ENCODE results near the gene CYP27C1. TPM values are rescaled to one million over a fixed set of nuclear protein-coding genes. Genes with fewer than 3 reads are reported as not detected.
"Not testable (repeated sequence)": the region's sequence is repeated elsewhere in the genome, so short reads cannot be mapped to it uniquely, and the experiment has no call there.

The CYP27C1 gene
- total RNA-seq (2014; rRNA removed; shearing (Covaris generic); ENCODE audit: low replicate concordance): 2.9 and 3.0 TPM in 2 replicates

- peak; percentile 45 for DNase-seq (ENCODE audit: low read depth)
- in situ Hi-C loops (cut with HindIII; ENCODE audit: low pct_unique_long_range_greater_than_20kb, low sequenced_read_pairs): loop anchor here (10.0 kb wide), 1 partner anchor 75 kb away; the partner anchor contains the start of gene ERCC3
Observed at GRCh38 chr2:127220102-127220767, at the start of gene CYP27C1. Gene CYP27C1 (minus strand): TSS chr2:127220299. CDS start chr2:127220270, 29 bp downstream.

GRCh38 chr2:127261804-127262406, 41.8 kb upstream of the CYP27C1 start:
- in situ Hi-C loops (cut with HindIII; ENCODE audit: low pct_unique_long_range_greater_than_20kb, low sequenced_read_pairs): no loop called here
- DNase-seq (ENCODE audit: low read depth): no peak

- in situ Hi-C loops (cut with HindIII; ENCODE audit: low pct_unique_long_range_greater_than_20kb, low sequenced_read_pairs): no loop called here
Observed at GRCh38 chr2:127259355-127259754, 39.3 kb upstream of the CYP27C1 start.

GRCh38 chr2:127256866-127257265, 36.8 kb upstream of the CYP27C1 start:
- in situ Hi-C loops (cut with HindIII; ENCODE audit: low pct_unique_long_range_greater_than_20kb, low sequenced_read_pairs): no loop called here
- DNase-seq (ENCODE audit: low read depth): no peak

More at GRCh38 chr2:127259355-127259754, 39.3 kb upstream of the CYP27C1 start:
- DNase-seq (ENCODE audit: low read depth): no peak

GRCh38 chr2:127256381-127256780, 36.3 kb upstream of the CYP27C1 start:
- in situ Hi-C loops (cut with HindIII; ENCODE audit: low pct_unique_long_range_greater_than_20kb, low sequenced_read_pairs): no loop called here

GRCh38 chr2:127255721-127256120, 35.6 kb upstream of the CYP27C1 start:
- in situ Hi-C loops (cut with HindIII; ENCODE audit: low pct_unique_long_range_greater_than_20kb, low sequenced_read_pairs): no loop called here
- DNase-seq (ENCODE audit: low read depth): no peak

More at GRCh38 chr2:127256381-127256780, 36.3 kb upstream of the CYP27C1 start:
- no peak for DNase-seq (ENCODE audit: low read depth)

GRCh38 chr2:127255146-127255545, 35.0 kb upstream of the CYP27C1 start:
- in situ Hi-C loops (cut with HindIII; ENCODE audit: low pct_unique_long_range_greater_than_20kb, low sequenced_read_pairs): no loop called here
- no peak for DNase-seq (ENCODE audit: low read depth)

GRCh38 chr2:127254386-127254981, 34.4 kb upstream of the CYP27C1 start:
- in situ Hi-C loops (cut with HindIII; ENCODE audit: low pct_unique_long_range_greater_than_20kb, low sequenced_read_pairs): no loop called here
- peak; percentile 3 for DNase-seq (ENCODE audit: low read depth)

- DNase-seq (ENCODE audit: low read depth); in situ Hi-C loops (cut with HindIII; ENCODE audit: low pct_unique_long_range_greater_than_20kb, low sequenced_read_pairs): not testable (repeated sequence)
Observed at GRCh38 chr2:127241184-127241583, 21.1 kb upstream of the CYP27C1 start.

GRCh38 chr2:127239395-127239794, 19.3 kb upstream of the CYP27C1 start:
- DNase-seq (ENCODE audit: low read depth): no peak
- in situ Hi-C loops (cut with HindIII; ENCODE audit: low pct_unique_long_range_greater_than_20kb, low sequenced_read_pairs): no loop called here

- in situ Hi-C loops (cut with HindIII; ENCODE audit: low pct_unique_long_range_greater_than_20kb, low sequenced_read_pairs): not testable (repeated sequence)
Observed at GRCh38 chr2:127237768-127238167, 17.7 kb upstream of the CYP27C1 start.

GRCh38 chr2:127235082-127235702, 15.1 kb upstream of the CYP27C1 start:
- in situ Hi-C loops (cut with HindIII; ENCODE audit: low pct_unique_long_range_greater_than_20kb, low sequenced_read_pairs): no loop called here
- no peak for DNase-seq (ENCODE audit: low read depth)

More at GRCh38 chr2:127237768-127238167, 17.7 kb upstream of the CYP27C1 start:
- DNase-seq (ENCODE audit: low read depth): not testable (repeated sequence)

GRCh38 chr2:127233710-127234109, 13.6 kb upstream of the CYP27C1 start:
- in situ Hi-C loops (cut with HindIII; ENCODE audit: low pct_unique_long_range_greater_than_20kb, low sequenced_read_pairs): no loop called here
- DNase-seq (ENCODE audit: low read depth): no peak

- no peak for DNase-seq (ENCODE audit: low read depth)
- in situ Hi-C loops (cut with HindIII; ENCODE audit: low pct_unique_long_range_greater_than_20kb, low sequenced_read_pairs): no loop called here
Observed at GRCh38 chr2:127231130-127231865, 11.2 kb upstream of the CYP27C1 start.

GRCh38 chr2:127229555-127229954, 9.5 kb upstream of the CYP27C1 start:
- no peak for DNase-seq (ENCODE audit: low read depth)
- in situ Hi-C loops (cut with HindIII; ENCODE audit: low pct_unique_long_range_greater_than_20kb, low sequenced_read_pairs): loop anchor here (10.0 kb wide), 1 partner anchor 65 kb away; the partner anchor contains the start of gene ERCC3

GRCh38 chr2:127228102-127228501, 8.0 kb upstream of the CYP27C1 start:
- no peak for DNase-seq (ENCODE audit: low read depth)

GRCh38 chr2:127227264-127227660, 7.2 kb upstream of the CYP27C1 start:
- in situ Hi-C loops (cut with HindIII; ENCODE audit: low pct_unique_long_range_greater_than_20kb, low sequenced_read_pairs): loop anchor here (10.0 kb wide), 1 partner anchor 68 kb away; the partner anchor contains the start of gene ERCC3
- not testable (repeated sequence) for DNase-seq (ENCODE audit: low read depth)

More at GRCh38 chr2:127228102-127228501, 8.0 kb upstream of the CYP27C1 start:
- in situ Hi-C loops (cut with HindIII; ENCODE audit: low pct_unique_long_range_greater_than_20kb, low sequenced_read_pairs): loop anchor here (10.0 kb wide), 1 partner anchor 67 kb away; the partner anchor contains the start of gene ERCC3

Measured in Caki2 (cell line).